NCI-H2227 treated with DMSO at 0.1 percent for 48 hours (cell line): ENCODE results near the gene SNX32.
A peak's percentile ranks its signal among the peaks of the same experiment; 100 is the strongest.

Experiments used
- DNase-seq: peaks from one replicate; lab custom pipeline; 2025; lab: John Stamatoyannopoulos, UW

SNX32 gene

GRCh38 chr11:65797711-65798110 lies 36.1 kb upstream of the SNX32 start:
- no peak for DNase-seq

GRCh38 chr11:65798882-65799281 lies 34.9 kb upstream of the SNX32 start:
- DNase-seq, result no peak

GRCh38 chr11:65801153-65801987 lies 32.4 kb upstream of the SNX32 start:
- DNase-seq, result no peak

GRCh38 chr11:65802841-65803240 lies 30.9 kb upstream of the SNX32 start:
- DNase-seq, result no peak

- DNase-seq, result no peak
These were observed 29.8 kb upstream of the SNX32 start for GRCh38 chr11:65803797-65804492.

GRCh38 chr11:65806979-65807378 lies 26.8 kb upstream of the SNX32 start:
- DNase-seq, result no peak

GRCh38 chr11:65808744-65809341 lies 24.9 kb upstream of the SNX32 start:
- DNase-seq, result no peak

GRCh38 chr11:65809496-65809895 lies 24.3 kb upstream of the SNX32 start:
- DNase-seq, result no peak

GRCh38 chr11:65810046-65810868 lies 23.5 kb upstream of the SNX32 start:
- no peak for DNase-seq

GRCh38 chr11:65811764-65812475 lies 21.8 kb upstream of the SNX32 start:
- DNase-seq, result no peak

GRCh38 chr11:65814131-65814985 lies 19.4 kb upstream of the SNX32 start:
- DNase-seq, result no peak

- no peak for DNase-seq
These were observed 18.7 kb upstream of the SNX32 start for GRCh38 chr11:65814986-65815565.

GRCh38 chr11:65816696-65817095 lies 17.1 kb upstream of the SNX32 start:
- no peak for DNase-seq

GRCh38 chr11:65817312-65817834 lies 16.4 kb upstream of the SNX32 start:
- DNase-seq, result no peak

- DNase-seq, result peak; percentile 88
These were observed 15.7 kb upstream of the SNX32 start for GRCh38 chr11:65817835-65818680.

GRCh38 chr11:65821107-65821506 lies 12.7 kb upstream of the SNX32 start:
- peak; percentile 72 for DNase-seq

GRCh38 chr11:65822776-65823528 lies 10.8 kb upstream of the SNX32 start:
- no peak for DNase-seq
